SK-N-MC (cell line): Measurements from ENCODE around the gene DCBLD1.
"Not testable (repeated sequence)": the region's sequence is repeated elsewhere in the genome, so short reads cannot be mapped to it uniquely, and the experiment has no call there.

Experiments
- DNase-seq: peaks from one replicate; pipeline ENCODE4 v3.0.0-alpha.2; 2011; ENCODE audit warnings: low read depth, low spot score
- H3K27ac ChIP-seq: fragments of 200-600 bp; sonication (generic); 2 replicates; pipeline ENCODE4 v1.5.1; 2016; ENCODE audit warnings: mixed run types
- H3K36me3 ChIP-seq: fragments of 200-600 bp; sonication (generic); 2 replicates; pipeline ENCODE4 v1.6.1; 2017; ENCODE audit warnings: antibody characterized with exemption, low read length, mixed read lengths; ENCODE audit not compliant: insufficient read depth
- H3K4me3 ChIP-seq: fragments of 200-600 bp; sonication (generic); 2 replicates; pipeline ENCODE4 v1.5.1; 2016
- H3K9ac ChIP-seq: fragments of 200-600 bp; sonication (generic); 2 replicates; pipeline ENCODE4 v1.8.0; 2017; ENCODE audit warnings: mixed run types, mixed read lengths; ENCODE audit not compliant: insufficient read length
- H3K9me3 ChIP-seq: fragments of 200-600 bp; sonication (generic); 2 replicates; pipeline ENCODE4 v1.6.1; 2017; ENCODE audit warnings: low read depth, mild to moderate bottlenecking, antibody characterized with exemption, low read length, moderate library complexity, mixed read lengths
- EZH2 ChIP-seq: fragments of 200-600 bp; sonication (generic); IDR thresholded peaks from one replicate; pipeline ENCODE4 v1.6.1; 2017; ENCODE audit warnings: antibody characterized with exemption
- FOXP2 ChIP-seq: optimal IDR thresholded peaks from 2 replicates; pipeline ENCODE3; 2011; ENCODE audit warnings: mild to moderate bottlenecking, moderate library complexity; ENCODE audit not compliant: insufficient read depth; ENCODE audit errors: extremely low read length, control extremely low read depth
- POLR2AphosphoS5 ChIP-seq: IDR thresholded peaks from 2 replicates; pipeline ENCODE4 v1.6.1; 2012; ENCODE audit warnings: mild to moderate bottlenecking, low read depth, low read length, borderline replicate concordance

DCBLD1 gene

GRCh38 chr6:117467876-117468275 lies 14.6 kb upstream of the DCBLD1 start:
- H3K9ac ChIP-seq = no peak overlapping the region
- H3K4me3 ChIP-seq = no peak overlapping the region
- no peaks in the 10 kb centered on the region for H3K9me3 ChIP-seq
- H3K27ac ChIP-seq = no peak overlapping the region
- TF ChIP-seq FOXP2 = no peak
- DNase-seq = no peak
- no peaks in the 10 kb centered on the region for H3K36me3 ChIP-seq

GRCh38 chr6:117468527-117468926 lies 13.9 kb upstream of the DCBLD1 start:
- not testable (repeated sequence) for H3K9me3 ChIP-seq, H3K9ac ChIP-seq, DNase-seq, H3K27ac ChIP-seq, H3K4me3 ChIP-seq, H3K36me3 ChIP-seq

- Histone ChIP-seq H3K9me3 (no peaks in the 10 kb centered on the region), H3K36me3 (no peaks in the 10 kb centered on the region), H3K27ac (no peak overlapping the region), H3K9ac (no peak overlapping the region), H3K4me3 (no peak overlapping the region)
- no peak for DNase-seq
- TF ChIP-seq POLR2AphosphoS5 = no peak
- no peak for TF ChIP-seq FOXP2
- TF ChIP-seq EZH2 = no peak
Measured at GRCh38 chr6:117469356-117469755, 13.1 kb upstream of the DCBLD1 start.

GRCh38 chr6:117469791-117470190 lies 12.7 kb upstream of the DCBLD1 start:
- Histone ChIP-seq H3K9ac (no peak overlapping the region), H3K4me3 (no peak overlapping the region), H3K36me3 (no peaks in the 10 kb centered on the region), H3K9me3 (no peaks in the 10 kb centered on the region), H3K27ac (no peak overlapping the region)
- no peak for DNase-seq
- no peak for TF ChIP-seq FOXP2
- no peak for TF ChIP-seq EZH2
- TF ChIP-seq POLR2AphosphoS5 = no peak

GRCh38 chr6:117472667-117473066 lies 9.8 kb upstream of the DCBLD1 start:
- TF ChIP-seq POLR2AphosphoS5 (no peak), EZH2 (no peak), FOXP2 (no peak)
- Histone ChIP-seq H3K36me3 (no peaks in the 10 kb centered on the region), H3K27ac (no peak overlapping the region), H3K9me3 (no peaks in the 10 kb centered on the region), H3K4me3 (no peak overlapping the region), H3K9ac (no peak overlapping the region)
- DNase-seq = no peak

DNA sequence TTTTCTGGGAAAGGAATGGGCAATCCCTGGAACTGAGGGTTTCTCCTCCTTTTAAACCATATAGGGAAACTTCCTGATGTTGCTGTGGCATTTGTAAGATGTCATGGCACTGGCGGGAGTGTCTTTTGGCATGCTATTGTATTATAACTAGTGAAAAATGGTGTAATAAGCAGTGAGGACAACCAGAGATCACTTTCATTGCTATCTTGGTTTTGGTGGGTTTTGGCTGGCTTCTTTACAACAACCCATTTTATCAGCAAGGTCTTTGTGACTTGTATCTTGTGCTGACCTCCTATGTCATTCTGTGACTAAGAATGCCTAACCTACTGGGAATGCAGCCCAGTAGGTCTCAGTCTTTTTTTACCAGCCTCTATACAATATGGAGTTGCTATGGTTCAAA lies 9.1 kb upstream of the DCBLD1 start:
- no peak overlapping the region for H3K4me3 ChIP-seq
- H3K27ac ChIP-seq = no peak overlapping the region
- no peak for DNase-seq
- no peaks in the 10 kb centered on the region for H3K9me3 ChIP-seq
- no peaks in the 10 kb centered on the region for H3K36me3 ChIP-seq
- TF ChIP-seq EZH2 (no peak), POLR2AphosphoS5 (no peak), FOXP2 (no peak)
- H3K9ac ChIP-seq = no peak overlapping the region

DNA sequence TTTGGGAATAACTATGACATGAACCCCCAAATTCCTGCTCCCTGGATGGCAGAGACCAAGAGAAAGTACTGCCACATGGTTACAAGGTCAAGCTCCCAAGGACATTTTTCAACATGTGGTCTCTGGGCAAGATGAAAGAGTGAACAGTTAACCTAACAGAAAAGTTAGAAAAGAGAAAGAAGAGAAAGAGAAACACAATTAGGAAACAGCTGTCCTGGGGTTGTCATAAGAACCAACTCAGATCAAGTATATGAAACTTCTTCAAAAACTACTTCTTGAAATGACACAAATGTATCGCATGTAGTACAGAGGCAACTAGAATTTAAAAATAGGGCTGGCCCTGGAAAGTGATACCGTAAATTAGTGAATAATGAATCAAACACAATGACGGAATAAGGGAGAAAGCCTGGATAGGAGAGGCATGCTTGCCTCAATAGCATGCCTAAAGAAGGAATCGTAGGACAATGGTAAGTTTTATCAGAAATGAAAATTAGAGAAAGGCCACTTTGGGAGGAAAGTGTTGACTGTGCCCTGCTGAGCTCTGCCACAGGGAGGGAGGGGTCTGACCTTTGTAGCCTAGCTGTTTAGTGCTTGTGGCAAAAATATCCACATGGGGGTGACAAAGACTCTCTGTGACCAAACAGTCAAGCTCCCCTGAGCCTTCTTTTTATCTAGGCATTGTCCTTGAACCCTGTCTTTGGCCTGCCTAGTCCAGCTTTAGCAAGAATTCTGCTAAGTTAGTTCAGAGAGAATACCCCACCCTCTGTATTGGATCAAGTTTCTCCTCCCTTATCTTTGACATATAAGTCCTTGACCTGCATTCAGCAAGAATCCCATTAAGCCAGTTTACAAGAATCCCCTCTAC lies 4.3 kb upstream of the DCBLD1 start:
- H3K9ac ChIP-seq = no peak overlapping the region
- no peaks in the 10 kb centered on the region for H3K9me3 ChIP-seq
- no peak for DNase-seq
- H3K36me3 ChIP-seq = no peaks in the 10 kb centered on the region
- no peak overlapping the region for H3K27ac ChIP-seq
- H3K4me3 ChIP-seq = no peak overlapping the region
- TF ChIP-seq EZH2 (no peak), POLR2AphosphoS5 (no peak), FOXP2 (no peak)

DNA sequence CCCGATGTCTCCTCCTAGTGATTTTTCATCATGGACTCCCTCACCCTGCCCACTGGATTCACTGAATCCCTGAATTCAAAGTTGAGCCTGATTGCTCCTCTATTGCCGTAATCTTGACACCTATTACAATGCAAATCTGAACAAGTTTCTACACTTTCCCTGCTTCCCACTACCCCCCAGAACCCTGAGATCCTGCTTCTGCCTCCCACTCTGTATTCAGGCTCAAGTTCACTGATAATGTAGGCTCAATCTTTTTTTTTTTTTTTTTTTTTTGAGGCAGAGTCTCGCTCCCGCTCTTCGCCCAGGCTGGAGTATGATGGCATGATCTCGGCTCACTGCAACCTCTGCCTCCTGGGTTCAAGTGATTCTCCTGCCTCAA lies 3.6 kb upstream of the DCBLD1 start:
- Histone ChIP-seq H3K36me3 (no peaks in the 10 kb centered on the region), H3K9me3 (no peaks in the 10 kb centered on the region), H3K27ac (no peak overlapping the region), H3K4me3 (no peak overlapping the region), H3K9ac (no peak overlapping the region)
- DNase-seq = no peak
- TF ChIP-seq EZH2 (no peak), FOXP2 (no peak), POLR2AphosphoS5 (no peak)

DNA sequence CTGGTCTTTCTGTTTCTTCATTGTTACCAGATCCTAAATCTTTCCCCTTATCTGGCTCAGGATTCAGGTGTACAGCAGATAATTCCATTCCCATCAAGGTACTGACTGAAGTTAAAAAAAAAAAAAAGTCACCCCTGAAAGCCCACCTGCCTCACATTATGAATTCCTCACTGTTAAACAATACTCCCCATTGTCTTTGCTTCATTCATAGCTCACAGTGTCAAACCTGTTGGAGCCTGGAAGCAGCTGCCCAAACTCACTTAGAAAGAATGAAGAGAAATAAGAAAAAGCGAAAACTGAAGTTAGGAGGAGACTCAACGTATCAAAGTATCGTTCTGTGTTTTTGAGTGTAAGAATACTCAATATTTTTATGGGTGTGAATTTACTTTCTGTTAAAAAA lies 1.8 kb upstream of the DCBLD1 start:
- DNase-seq = no peak
- no peak for TF ChIP-seq FOXP2
- no peak for TF ChIP-seq POLR2AphosphoS5
- no peak for TF ChIP-seq EZH2
- Histone ChIP-seq H3K36me3 (no peaks in the 10 kb centered on the region), H3K9ac (no peak overlapping the region), H3K9me3 (no peaks in the 10 kb centered on the region), H3K27ac (no peak overlapping the region), H3K4me3 (no peak overlapping the region)
